WTC11 (cell line): ENCODE results near the gene DCK. TPM values are rescaled to one million over a fixed set of nuclear protein-coding genes. Genes with fewer than 3 reads are reported as not detected.

Source experiments
- ATAC-seq: fragments of 200-7000 bp; cut with Tn5 transposase; 2 replicates; pipeline ENCODE4 v1.10.0; 2021; ENCODE audit warnings: mild to moderate bottlenecking, moderate library complexity
- CTCF ChIA-PET: fragments of 300-600 bp; sonication (Branson Sonifier 250); formaldehyde crosslinking; loops from one replicate; lab custom pipeline; 2021; ENCODE audit warnings: antibody characterized with exemption; lab: Charles Lee
- POLR2A ChIA-PET: fragments of 350-600 bp; sonication (Branson Sonifier 250); formaldehyde crosslinking; loops from one replicate; lab custom pipeline; 2021; ENCODE audit warnings: antibody characterized with exemption; lab: Charles Lee
- DNase-seq: peaks from one replicate; pipeline ENCODE4 v3.0.0; 2021; ENCODE audit warnings: low spot score
- H3K27ac Mint-ChIP-seq: 2 replicates; pipeline ENCODE4 v1.8.0; 2021; ENCODE audit warnings: mixed read lengths
- H3K27me3 Mint-ChIP-seq: 2 replicates; pipeline ENCODE4 v1.8.0; 2021; ENCODE audit warnings: low read depth, mild to moderate bottlenecking, moderate library complexity, mixed read lengths
- H3K36me3 Mint-ChIP-seq: 2 replicates; pipeline ENCODE4 v1.8.0; 2021; ENCODE audit warnings: mixed read lengths
- H3K4me1 Mint-ChIP-seq: 2 replicates; pipeline ENCODE4 v1.8.0; 2022; ENCODE audit warnings: mixed read lengths
- H3K4me3 Mint-ChIP-seq: 2 replicates; pipeline ENCODE4 v1.8.0; 2021; ENCODE audit warnings: mild to moderate bottlenecking, moderate library complexity, mixed read lengths
- H3K9me3 Mint-ChIP-seq: 2 replicates; pipeline ENCODE4 v1.8.0; 2021; ENCODE audit warnings: mixed read lengths
- AR ChIP-seq: fragments of 250-450 bp; sonication (Bioruptor Pico); IDR thresholded peaks from 2 replicates; pipeline ENCODE4 v1.9.0; 2021; ENCODE audit warnings: mild to moderate bottlenecking
- CREB1 ChIP-seq: sonication (generic); formaldehyde crosslinking; IDR thresholded peaks from 2 replicates; pipeline ENCODE4 v1.8.0; 2023; ENCODE audit warnings: mild to moderate bottlenecking, missing genetic modification reagents
- FOXK1 ChIP-seq: sonication (generic); formaldehyde crosslinking; IDR thresholded peaks from 2 replicates; pipeline ENCODE4 v1.8.0; 2022; ENCODE audit warnings: mild to moderate bottlenecking, moderate library complexity, missing genetic modification reagents
- GABPB1 ChIP-seq: sonication (generic); formaldehyde crosslinking; IDR thresholded peaks from 2 replicates; pipeline ENCODE4 v1.8.1; 2023; ENCODE audit warnings: mild to moderate bottlenecking, missing genetic modification reagents
- GRHL2 ChIP-seq: fragments of 250-450 bp; sonication (Bioruptor Pico); IDR thresholded peaks from 2 replicates; pipeline ENCODE4 v1.8.0; 2022; ENCODE audit warnings: mild to moderate bottlenecking, moderate library complexity; ENCODE audit not compliant: insufficient replicate concordance, severe bottlenecking
- GTF2I ChIP-seq: fragments of 250-450 bp; sonication (Bioruptor Pico); conservative IDR thresholded peaks from 2 replicates; pipeline ENCODE4 v1.4.0; 2021; ENCODE audit warnings: mild to moderate bottlenecking
- JAZF1 ChIP-seq: fragments of 250-450 bp; sonication (Bioruptor Pico); IDR thresholded peaks from 2 replicates; pipeline ENCODE4 v1.9.0; 2021; ENCODE audit warnings: moderate library complexity, mild to moderate bottlenecking, inconsistent platforms
- MAX ChIP-seq: sonication (generic); formaldehyde crosslinking; IDR thresholded peaks from 2 replicates; pipeline ENCODE4 v1.8.0; 2022; ENCODE audit warnings: mild to moderate bottlenecking, missing genetic modification reagents
- NFATC4 ChIP-seq: fragments of 250-450 bp; sonication (Bioruptor Pico); IDR thresholded peaks from 2 replicates; pipeline ENCODE4 v1.9.0; 2021; ENCODE audit warnings: mild to moderate bottlenecking
- PRDM15 ChIP-seq: sonication (generic); formaldehyde crosslinking; IDR thresholded peaks from 2 replicates; pipeline ENCODE4 v1.8.0; 2022; ENCODE audit warnings: missing genetic modification reagents
- STAT6 ChIP-seq: sonication (generic); formaldehyde crosslinking; conservative IDR thresholded peaks from 2 replicates; pipeline ENCODE4 v1.8.1; 2023; ENCODE audit warnings: mild to moderate bottlenecking, low read depth, missing genetic modification reagents, moderate library complexity
- TP53 ChIP-seq: sonication (generic); formaldehyde crosslinking; IDR thresholded peaks from 2 replicates; pipeline ENCODE4 v1.8.1; 2023; ENCODE audit warnings: mild to moderate bottlenecking, missing genetic modification reagents
- ZNF317 ChIP-seq: sonication (generic); formaldehyde crosslinking; IDR thresholded peaks from 2 replicates; pipeline ENCODE4 v1.8.1; 2023; ENCODE audit warnings: low read depth, mild to moderate bottlenecking, moderate library complexity, missing genetic modification reagents, borderline replicate concordance
- ZNF671 ChIP-seq: fragments of 250-450 bp; sonication (Bioruptor Pico); IDR thresholded peaks from 2 replicates; pipeline ENCODE4 v1.8.0; 2021; ENCODE audit warnings: mild to moderate bottlenecking
- total RNA-seq: library from RNA; stranded (reverse); gene quantifications from 3 replicates; pipeline ENCODE4 v1.2.3, GENCODE V29; 2021
- TF ChIP-seq, protein P1 (sequence below): fragments of 200-600 bp; IDR thresholded peaks from 2 replicates; pipeline ENCODE4 v1.8.0; 2022; ENCODE audit warnings: antibody characterized with exemption
- TF ChIP-seq, protein P2 (sequence below): sonication (generic); formaldehyde crosslinking; IDR thresholded peaks from 2 replicates; pipeline ENCODE4 v1.8.1; 2022; ENCODE audit warnings: mild to moderate bottlenecking, moderate library complexity, missing genetic modification reagents

Gene DCK
- total RNA-seq, 1 experiment from 2014 or later, result 15.0 TPM

DNA sequence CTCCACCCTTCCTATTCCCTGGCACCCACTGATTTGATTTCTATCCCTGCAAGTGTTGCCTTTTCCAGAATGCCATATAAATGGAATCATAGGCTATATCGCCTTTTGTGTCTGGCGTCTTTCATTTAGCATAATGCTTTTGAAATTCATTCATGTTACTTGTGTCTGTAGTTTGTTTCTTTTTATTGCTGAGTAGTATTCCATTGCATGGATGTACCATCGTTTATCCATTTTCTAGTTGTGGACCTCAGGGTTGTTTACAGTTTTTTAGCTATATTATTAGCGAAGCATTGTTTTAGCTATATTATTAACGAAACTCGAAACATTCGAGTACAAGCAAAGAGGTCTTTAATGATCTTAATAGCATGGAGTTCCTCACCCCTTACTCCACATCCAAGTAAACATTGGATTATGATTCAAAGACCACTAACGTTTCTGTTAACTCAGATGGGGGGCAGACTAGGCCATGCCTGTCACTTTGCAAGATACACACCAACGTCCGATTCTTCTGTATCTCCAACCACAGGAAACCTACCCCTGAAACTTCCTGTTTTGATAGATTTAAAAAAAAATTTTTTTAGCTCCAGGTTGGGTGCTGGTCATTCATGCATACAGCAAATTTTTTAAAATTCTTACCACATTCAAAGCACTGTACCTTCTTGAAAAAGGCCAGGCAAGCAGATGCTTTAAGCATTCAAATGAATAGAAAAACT is 1.1 kb downstream of the DCK start:
- POLR2A ChIA-PET, result interaction anchor here (1.4 to 1.6 kb wide), 2 partner anchors 15 to 92 kb away, joined by 9 to 11 read pairs; partner anchors contain the start of gene MOB1B
- H3K27me3 Mint-ChIP-seq, result no peaks in the 10 kb centered on the region
- H3K4me1 Mint-ChIP-seq, result peaks cover 54% of the 10 kb centered on the region

DNA sequence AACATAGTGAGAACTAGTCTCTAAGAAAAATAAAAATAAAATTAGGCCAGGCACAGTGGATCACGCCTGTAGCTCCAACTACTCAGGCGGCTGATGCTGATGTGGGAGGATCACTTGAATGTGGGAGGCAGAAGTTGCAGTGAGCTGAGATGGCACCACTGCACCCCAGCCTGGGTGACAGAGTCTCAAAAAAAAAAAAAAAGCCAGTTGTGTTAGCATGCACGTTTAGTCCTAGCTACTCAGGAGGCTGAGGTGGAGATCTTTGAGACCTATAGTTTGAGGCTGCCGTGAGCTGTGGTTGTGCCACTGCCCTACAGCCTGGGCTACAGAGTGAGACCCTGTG is 2.5 kb downstream of the DCK start:
- H3K27me3 Mint-ChIP-seq, result no peaks in the 10 kb centered on the region
- ATAC-seq, result no peak
- H3K4me1 Mint-ChIP-seq, result peaks cover 54% of the 10 kb centered on the region
- peaks cover 14% of the 10 kb centered on the region for H3K9me3 Mint-ChIP-seq
- ChIA-PET CTCF (interaction anchor here (0.7 to 1.8 kb wide), 4 partner anchors 8 to 56 kb away, joined by 3 to 8 read pairs (median 6); no protein-coding TSS in a partner anchor), POLR2A (no interaction called here)
- no peak for DNase-seq
- H3K27ac Mint-ChIP-seq, result no peak overlapping the region
- H3K4me3 Mint-ChIP-seq, result peak overlapping the region; percentile 88
- H3K36me3 Mint-ChIP-seq, result peaks cover 36% of the 10 kb centered on the region
- no peak for TF ChIP-seq NFATC4
- TF ChIP-seq MAX (CRISPR knock-in tag), result no peak
- no peak for TF ChIP-seq JAZF1
- TF ChIP-seq PRDM15 (CRISPR knock-in tag), result no peak
- TF ChIP-seq CREB1 (CRISPR knock-in tag), result no peak
- TF ChIP-seq GRHL2, result no peak
- TF ChIP-seq ZNF317 (CRISPR knock-in tag), result no peak
- TF ChIP-seq ZNF671 (CRISPR knock-in tag), result no peak
- no peak for TF ChIP-seq TP53 (CRISPR knock-in tag)
- TF ChIP-seq FOXK1 (CRISPR knock-in tag), result no peak
- no peak for TF ChIP-seq STAT6 (CRISPR knock-in tag)
- TF ChIP-seq, protein P1, sequence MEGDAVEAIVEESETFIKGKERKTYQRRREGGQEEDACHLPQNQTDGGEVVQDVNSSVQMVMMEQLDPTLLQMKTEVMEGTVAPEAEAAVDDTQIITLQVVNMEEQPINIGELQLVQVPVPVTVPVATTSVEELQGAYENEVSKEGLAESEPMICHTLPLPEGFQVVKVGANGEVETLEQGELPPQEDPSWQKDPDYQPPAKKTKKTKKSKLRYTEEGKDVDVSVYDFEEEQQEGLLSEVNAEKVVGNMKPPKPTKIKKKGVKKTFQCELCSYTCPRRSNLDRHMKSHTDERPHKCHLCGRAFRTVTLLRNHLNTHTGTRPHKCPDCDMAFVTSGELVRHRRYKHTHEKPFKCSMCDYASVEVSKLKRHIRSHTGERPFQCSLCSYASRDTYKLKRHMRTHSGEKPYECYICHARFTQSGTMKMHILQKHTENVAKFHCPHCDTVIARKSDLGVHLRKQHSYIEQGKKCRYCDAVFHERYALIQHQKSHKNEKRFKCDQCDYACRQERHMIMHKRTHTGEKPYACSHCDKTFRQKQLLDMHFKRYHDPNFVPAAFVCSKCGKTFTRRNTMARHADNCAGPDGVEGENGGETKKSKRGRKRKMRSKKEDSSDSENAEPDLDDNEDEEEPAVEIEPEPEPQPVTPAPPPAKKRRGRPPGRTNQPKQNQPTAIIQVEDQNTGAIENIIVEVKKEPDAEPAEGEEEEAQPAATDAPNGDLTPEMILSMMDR, result no peak
- no peak for TF ChIP-seq AR
- TF ChIP-seq, protein P2, sequence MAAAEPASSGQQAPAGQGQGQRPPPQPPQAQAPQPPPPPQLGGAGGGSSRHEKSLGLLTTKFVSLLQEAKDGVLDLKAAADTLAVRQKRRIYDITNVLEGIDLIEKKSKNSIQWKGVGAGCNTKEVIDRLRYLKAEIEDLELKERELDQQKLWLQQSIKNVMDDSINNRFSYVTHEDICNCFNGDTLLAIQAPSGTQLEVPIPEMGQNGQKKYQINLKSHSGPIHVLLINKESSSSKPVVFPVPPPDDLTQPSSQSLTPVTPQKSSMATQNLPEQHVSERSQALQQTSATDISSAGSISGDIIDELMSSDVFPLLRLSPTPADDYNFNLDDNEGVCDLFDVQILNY (CRISPR knock-in tag), result no peak
- no peak for TF ChIP-seq GABPB1 (CRISPR knock-in tag)

More for the DNA sequence above, 1.1 kb downstream of the DCK start:
- TF ChIP-seq GTF2I (CRISPR knock-in tag), result peak; percentile 67; the same call in 1 of the 2 replicates
- TF ChIP-seq, protein P2 (CRISPR knock-in tag), result no peak
- DNase-seq, result no peak
- Mint-ChIP-seq H3K4me3 (peak overlapping the region; percentile 88), H3K9me3 (peaks cover 5% of the 10 kb centered on the region), H3K27ac (peak overlapping the region; percentile 79), H3K36me3 (peaks cover 21% of the 10 kb centered on the region)
- ATAC-seq, result no peak
- CTCF ChIA-PET, result interaction anchor here (1.8 to 2.8 kb wide), 2 partner anchors 10 to 16 kb away, joined by 8 to 28 read pairs; no protein-coding TSS in a partner anchor
